Activated CD8-positive, alpha-beta memory T cell treated with anti-CD3 and anti-CD28 coated beads for 1 hour (primary cell): Measurements from ENCODE around the gene GNB4.

Experiments used
- DNase-seq, 2 donors: peaks; one replicate each; pipeline ENCODE4 v3.0.0-alpha.2; 2020; ENCODE audit warnings: low read depth in 1 of 2; ENCODE audit errors: extremely low read depth in 1 of 2

Gene GNB4

DNA sequence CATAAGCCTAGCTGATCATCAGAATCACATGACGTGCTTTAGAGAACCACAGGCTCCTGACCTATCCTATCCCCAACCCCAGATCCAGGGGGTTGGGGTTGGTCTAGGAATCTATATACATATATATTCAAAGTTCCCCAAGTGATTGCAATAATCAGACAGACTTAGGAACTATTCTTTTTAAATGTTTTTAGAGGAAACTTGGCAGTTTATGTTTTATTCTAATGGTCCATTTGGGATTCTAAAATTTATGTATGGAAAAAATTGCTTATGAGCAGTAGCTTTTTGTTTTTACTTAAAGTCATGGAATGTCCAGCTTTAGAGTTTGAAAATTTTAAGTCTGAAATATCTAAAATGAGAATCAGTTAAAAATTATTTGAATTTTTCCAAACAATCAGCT is 81.6 kb downstream of the GNB4 start:
- no peak for DNase-seq

- DNase-seq = no peak
Observed at GRCh38 chr3:179363332-179363731, 87.9 kb downstream of the GNB4 start.

GRCh38 chr3:179355996-179356395 is 95.3 kb downstream of the GNB4 start:
- DNase-seq = no peak

- DNase-seq = no peak
Observed at GRCh38 chr3:179348325-179349013, 102.8 kb downstream of the GNB4 start.

GRCh38 chr3:179347345-179348194 is 103.7 kb downstream of the GNB4 start, which contains the start of gene MFN1:
TSS of gene MFN1 (plus strand) at chr3:179347709. CDS start at chr3:179348852, 1,143 bp downstream.
- DNase-seq = peak; percentile 63 to 78
